ENCODE results near the gene ATP8B2.
"Not testable (repeated sequence)": the region's sequence is repeated elsewhere in the genome, so short reads cannot be mapped to it uniquely, and the experiment has no call there.

The ATP8B2 gene, protein sequence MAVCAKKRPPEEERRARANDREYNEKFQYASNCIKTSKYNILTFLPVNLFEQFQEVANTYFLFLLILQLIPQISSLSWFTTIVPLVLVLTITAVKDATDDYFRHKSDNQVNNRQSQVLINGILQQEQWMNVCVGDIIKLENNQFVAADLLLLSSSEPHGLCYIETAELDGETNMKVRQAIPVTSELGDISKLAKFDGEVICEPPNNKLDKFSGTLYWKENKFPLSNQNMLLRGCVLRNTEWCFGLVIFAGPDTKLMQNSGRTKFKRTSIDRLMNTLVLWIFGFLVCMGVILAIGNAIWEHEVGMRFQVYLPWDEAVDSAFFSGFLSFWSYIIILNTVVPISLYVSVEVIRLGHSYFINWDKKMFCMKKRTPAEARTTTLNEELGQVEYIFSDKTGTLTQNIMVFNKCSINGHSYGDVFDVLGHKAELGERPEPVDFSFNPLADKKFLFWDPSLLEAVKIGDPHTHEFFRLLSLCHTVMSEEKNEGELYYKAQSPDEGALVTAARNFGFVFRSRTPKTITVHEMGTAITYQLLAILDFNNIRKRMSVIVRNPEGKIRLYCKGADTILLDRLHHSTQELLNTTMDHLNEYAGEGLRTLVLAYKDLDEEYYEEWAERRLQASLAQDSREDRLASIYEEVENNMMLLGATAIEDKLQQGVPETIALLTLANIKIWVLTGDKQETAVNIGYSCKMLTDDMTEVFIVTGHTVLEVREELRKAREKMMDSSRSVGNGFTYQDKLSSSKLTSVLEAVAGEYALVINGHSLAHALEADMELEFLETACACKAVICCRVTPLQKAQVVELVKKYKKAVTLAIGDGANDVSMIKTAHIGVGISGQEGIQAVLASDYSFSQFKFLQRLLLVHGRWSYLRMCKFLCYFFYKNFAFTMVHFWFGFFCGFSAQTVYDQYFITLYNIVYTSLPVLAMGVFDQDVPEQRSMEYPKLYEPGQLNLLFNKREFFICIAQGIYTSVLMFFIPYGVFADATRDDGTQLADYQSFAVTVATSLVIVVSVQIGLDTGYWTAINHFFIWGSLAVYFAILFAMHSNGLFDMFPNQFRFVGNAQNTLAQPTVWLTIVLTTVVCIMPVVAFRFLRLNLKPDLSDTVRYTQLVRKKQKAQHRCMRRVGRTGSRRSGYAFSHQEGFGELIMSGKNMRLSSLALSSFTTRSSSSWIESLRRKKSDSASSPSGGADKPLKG

DNA sequence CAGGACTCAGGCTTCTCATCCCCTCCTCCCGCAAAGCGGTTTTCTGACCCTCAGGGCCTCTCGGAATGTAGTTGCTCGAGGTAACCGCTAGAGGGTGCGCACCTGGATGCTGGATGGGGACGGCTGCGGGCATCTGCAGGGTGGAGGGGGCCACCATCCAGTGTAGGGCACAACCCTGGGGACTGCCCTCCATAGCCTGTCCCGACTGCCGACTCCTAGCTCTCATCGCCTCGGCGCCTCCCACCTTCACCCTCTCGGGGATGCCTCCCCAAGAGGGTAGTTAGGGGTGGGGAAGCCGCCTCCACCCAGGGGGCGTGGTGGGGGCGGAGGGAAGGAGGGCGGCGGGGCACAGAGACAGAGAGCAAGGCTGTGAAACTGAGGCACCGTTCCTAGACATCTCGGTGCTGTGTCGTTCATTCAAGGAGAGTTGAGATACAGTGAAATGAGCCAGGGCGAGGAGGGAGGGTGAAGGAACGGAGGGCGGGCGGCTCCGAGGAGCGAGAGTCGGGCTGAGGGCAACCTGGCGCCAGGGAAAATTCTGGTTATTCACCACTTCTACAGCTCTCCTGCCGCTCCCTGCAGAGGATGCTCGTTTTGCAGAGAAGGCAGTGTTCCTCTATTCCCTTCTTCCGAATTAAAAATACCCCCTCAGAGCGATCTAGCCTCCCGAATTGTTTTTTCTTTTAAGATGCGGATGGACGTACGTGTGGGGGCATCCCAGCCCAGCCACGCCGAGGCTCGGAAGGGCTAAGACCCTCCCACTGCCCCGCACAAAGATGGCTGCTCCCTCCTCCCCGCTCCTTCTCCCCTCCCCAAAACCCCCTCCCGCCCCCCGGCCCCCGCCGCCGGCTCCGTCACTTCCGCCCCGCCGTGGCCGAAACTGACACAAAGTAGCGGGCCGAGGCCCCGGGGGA is at the start of gene ATP8B2:
Gene ATP8B2, plus strand, starts transcription at position 857 of the 914 bp plus-strand sequence. CDS start 2,617 bp downstream, outside the sequence.
- no peak for DNase-seq (ENCODE audit: low read depth, low spot score)
- TF ChIP-seq, protein P1, sequence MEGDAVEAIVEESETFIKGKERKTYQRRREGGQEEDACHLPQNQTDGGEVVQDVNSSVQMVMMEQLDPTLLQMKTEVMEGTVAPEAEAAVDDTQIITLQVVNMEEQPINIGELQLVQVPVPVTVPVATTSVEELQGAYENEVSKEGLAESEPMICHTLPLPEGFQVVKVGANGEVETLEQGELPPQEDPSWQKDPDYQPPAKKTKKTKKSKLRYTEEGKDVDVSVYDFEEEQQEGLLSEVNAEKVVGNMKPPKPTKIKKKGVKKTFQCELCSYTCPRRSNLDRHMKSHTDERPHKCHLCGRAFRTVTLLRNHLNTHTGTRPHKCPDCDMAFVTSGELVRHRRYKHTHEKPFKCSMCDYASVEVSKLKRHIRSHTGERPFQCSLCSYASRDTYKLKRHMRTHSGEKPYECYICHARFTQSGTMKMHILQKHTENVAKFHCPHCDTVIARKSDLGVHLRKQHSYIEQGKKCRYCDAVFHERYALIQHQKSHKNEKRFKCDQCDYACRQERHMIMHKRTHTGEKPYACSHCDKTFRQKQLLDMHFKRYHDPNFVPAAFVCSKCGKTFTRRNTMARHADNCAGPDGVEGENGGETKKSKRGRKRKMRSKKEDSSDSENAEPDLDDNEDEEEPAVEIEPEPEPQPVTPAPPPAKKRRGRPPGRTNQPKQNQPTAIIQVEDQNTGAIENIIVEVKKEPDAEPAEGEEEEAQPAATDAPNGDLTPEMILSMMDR (IDR thresholded peaks at IDR 0.05; ENCODE audit: insufficient read depth, low read length, missing control alignments), result peak; percentile 94
- peak within 1 kb of the TSS; percentile 95 for H3K4me3 ChIP-seq (ENCODE audit: low read depth, low read length)
- ChIA-PET POLR2A (interaction anchor here (0.9 kb wide), 1 partner anchor 10 kb away, joined by 3 read pairs; no protein-coding TSS in a partner anchor), CTCF (interaction anchor here (0.7 to 22.8 kb wide), 26 partner anchors 9 to 760 kb away, joined by 3 to 546 read pairs (median 4); partner anchors contain the start of gene HAX1)

DNA sequence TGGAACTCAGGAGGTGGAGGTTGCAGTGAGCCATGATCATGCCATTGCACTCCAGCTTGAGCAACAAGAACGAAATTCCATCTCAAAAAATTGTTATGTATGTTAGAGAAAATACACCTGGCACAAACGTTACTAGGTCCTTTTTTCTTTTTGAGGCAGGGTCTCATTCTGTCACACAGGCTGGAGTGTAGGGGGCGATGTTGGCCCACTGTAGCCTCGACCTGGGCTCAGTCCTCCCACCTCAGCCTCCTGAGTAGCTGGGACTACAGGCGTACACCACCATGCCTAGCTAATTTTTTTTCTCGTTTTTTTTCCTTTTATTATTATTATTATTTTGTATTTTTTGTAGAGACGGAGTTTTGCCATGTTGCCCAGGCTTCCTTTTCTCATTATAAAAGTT is 48.5 kb upstream of the ATP8B2 start:
- ChIA-PET POLR2A (no interaction called here), CTCF (interaction anchor here (1.0 to 6.9 kb wide), 4 partner anchors 20 to 55 kb away, joined by 3 to 65 read pairs (median 3); no protein-coding TSS in a partner anchor)
- TF ChIP-seq, protein P1 (IDR thresholded peaks at IDR 0.05; ENCODE audit: insufficient read depth, low read length, missing control alignments), result no peak
- no peak overlapping the region for H3K4me3 ChIP-seq (ENCODE audit: low read depth, low read length)
- no peak for DNase-seq (ENCODE audit: low read depth, low spot score)

DNA sequence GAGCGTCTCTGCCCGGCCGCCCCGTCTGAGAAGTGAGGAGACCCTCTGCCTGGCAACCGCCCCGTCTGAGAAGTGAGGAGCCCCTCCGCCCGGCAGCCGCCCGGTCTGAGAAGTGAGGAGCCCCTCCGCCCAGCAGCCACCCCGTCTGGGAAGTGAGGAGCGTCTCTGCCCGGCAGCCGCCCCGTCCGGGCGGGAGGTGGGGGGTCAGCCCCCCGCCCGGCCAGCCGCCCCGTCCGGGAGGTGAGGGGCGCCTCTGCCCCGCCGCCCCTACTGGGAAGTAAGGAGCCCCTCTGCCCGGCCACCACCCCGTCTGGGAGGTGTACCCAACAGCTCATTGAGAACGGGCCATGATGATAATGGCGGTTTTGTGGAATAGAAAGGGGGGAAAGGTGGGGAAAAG is 37.7 kb upstream of the ATP8B2 start:
- CTCF ChIA-PET; H3K4me3 ChIP-seq (ENCODE audit: low read depth, low read length); DNase-seq (ENCODE audit: low read depth, low spot score); POLR2A ChIA-PET: not testable (repeated sequence)

DNA sequence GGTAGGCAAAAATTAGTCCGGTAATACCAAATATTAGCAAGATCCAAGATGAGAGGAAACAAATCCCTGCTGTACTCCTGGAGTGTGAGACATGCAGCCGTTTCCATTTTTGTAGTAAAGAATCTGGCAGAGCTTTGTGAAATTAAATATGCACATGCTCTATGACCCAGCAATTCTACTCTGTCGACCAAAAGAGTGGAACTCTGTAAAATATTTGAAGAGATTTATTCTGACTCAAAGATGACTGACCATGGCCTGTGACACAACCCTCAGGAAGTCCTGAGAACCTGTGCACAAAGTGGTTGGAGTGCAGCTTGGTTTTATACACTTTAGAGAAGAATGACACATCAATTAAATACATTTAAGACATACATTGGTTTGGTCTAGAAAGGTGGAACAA is 36.7 kb upstream of the ATP8B2 start:
- CTCF ChIA-PET, result interaction anchor here (0.6 to 1.2 kb wide), 3 partner anchors 45 to 191 kb away, joined by 3 read pairs; no protein-coding TSS in a partner anchor

DNA sequence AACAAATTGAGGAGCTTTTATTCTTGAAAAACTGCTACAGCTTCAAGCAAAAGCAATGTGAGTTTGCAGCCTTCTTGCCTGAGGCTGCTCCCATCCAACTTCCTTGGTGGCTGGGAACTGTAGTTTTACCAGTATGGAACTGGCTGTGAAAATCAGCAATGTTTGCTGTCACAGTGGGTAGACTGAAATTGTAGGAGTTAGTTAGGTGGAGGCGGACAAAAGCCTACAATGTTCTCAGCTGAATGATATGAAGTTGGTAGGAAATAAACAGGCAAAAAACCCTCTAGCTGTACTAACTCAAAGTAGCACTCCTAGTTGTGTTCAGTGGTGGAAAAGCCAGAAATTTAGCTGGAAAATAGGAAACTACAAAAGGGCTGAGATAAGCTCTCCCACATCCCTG is 34.4 kb upstream of the ATP8B2 start:
- DNase-seq (ENCODE audit: low read depth, low spot score), result no peak
- ChIA-PET CTCF (interaction anchor here (1.1 to 1.3 kb wide), 3 partner anchors 12 to 44 kb away, joined by 3 read pairs; no protein-coding TSS in a partner anchor), POLR2A (interaction anchor here (1.2 kb wide), 1 partner anchor 36 kb away, joined by 6 read pairs; no protein-coding TSS in a partner anchor)
- no peak overlapping the region for H3K4me3 ChIP-seq (ENCODE audit: low read depth, low read length)
- TF ChIP-seq, protein P1 (IDR thresholded peaks at IDR 0.05; ENCODE audit: insufficient read depth, low read length, missing control alignments), result no peak

More for the DNA sequence above, 36.7 kb upstream of the ATP8B2 start:
- TF ChIP-seq, protein P1 (IDR thresholded peaks at IDR 0.05; ENCODE audit: insufficient read depth, low read length, missing control alignments), result no peak
- POLR2A ChIA-PET, result no interaction called here
- no peak for DNase-seq (ENCODE audit: low read depth, low spot score)
- no peak overlapping the region for H3K4me3 ChIP-seq (ENCODE audit: low read depth, low read length)

Data from AG04449 (cell line).